SIG-M5 treated with dmso at 0.1 percent for 504 hours (cell line): ENCODE results near the gene PIGL.
"Not testable (repeated sequence)": the region's sequence is repeated elsewhere in the genome, so short reads cannot be mapped to it uniquely, and the experiment has no call there.

ENCODE experiments used
- DNase-seq: peaks from one replicate; lab custom pipeline; 2025; ENCODE audit not compliant: unreplicated experiment; lab: John Stamatoyannopoulos, UW

PIGL gene

GRCh38 chr17:16216341-16217001 is 539 bp upstream of the PIGL start:
- not testable (repeated sequence) for DNase-seq

GRCh38 chr17:16222406-16222805 is 5.4 kb downstream of the PIGL start:
- DNase-seq: no peak

- not testable (repeated sequence) for DNase-seq
Observed at GRCh38 chr17:16229912-16230561, 13.0 kb downstream of the PIGL start.

GRCh38 chr17:16232391-16232790 is 15.4 kb downstream of the PIGL start:
- no peak for DNase-seq

GRCh38 chr17:16239931-16240330 is 22.9 kb downstream of the PIGL start:
- DNase-seq: no peak

- DNase-seq: no peak
Observed at GRCh38 chr17:16241906-16242399, 24.9 kb downstream of the PIGL start.

GRCh38 chr17:16243385-16243784 is 26.4 kb downstream of the PIGL start:
- no peak for DNase-seq

GRCh38 chr17:16243801-16244567 is 27.0 kb downstream of the PIGL start:
- DNase-seq: no peak

- DNase-seq: no peak
Observed at GRCh38 chr17:16247586-16247984, 30.6 kb downstream of the PIGL start.

GRCh38 chr17:16250635-16251034 is 33.6 kb downstream of the PIGL start:
- DNase-seq: no peak

- DNase-seq: no peak
Observed at GRCh38 chr17:16251043-16251442, 34.0 kb downstream of the PIGL start.

- DNase-seq: no peak
Observed at GRCh38 chr17:16251556-16251955, 34.5 kb downstream of the PIGL start.

GRCh38 chr17:16254773-16255400 is 37.9 kb downstream of the PIGL start:
- no peak for DNase-seq

GRCh38 chr17:16255481-16255921 is 38.5 kb downstream of the PIGL start:
- DNase-seq: no peak

- peak; percentile 69 for DNase-seq
Observed at GRCh38 chr17:16258901-16259300, 41.9 kb downstream of the PIGL start.

- no peak for DNase-seq
Observed at GRCh38 chr17:16259926-16260325, 42.9 kb downstream of the PIGL start.

- DNase-seq: no peak
Observed at GRCh38 chr17:16261049-16261448, 44.0 kb downstream of the PIGL start.

GRCh38 chr17:16262201-16262600 is 45.2 kb downstream of the PIGL start:
- DNase-seq: no peak

GRCh38 chr17:16267174-16267573 is 50.2 kb downstream of the PIGL start:
- no peak for DNase-seq

GRCh38 chr17:16269658-16270057 is 52.6 kb downstream of the PIGL start:
- DNase-seq: no peak

- no peak for DNase-seq
Observed at GRCh38 chr17:16272111-16272840, 55.3 kb downstream of the PIGL start.
